Fibroblast of mammary gland (primary cell): ENCODE measurements around the gene CACNA1E.
"Not testable (repeated sequence)": the region's sequence is repeated elsewhere in the genome, so short reads cannot be mapped to it uniquely, and the experiment has no call there.

Source experiments
- DNase-seq: peaks from one replicate; pipeline ENCODE4 v3.0.0-alpha.2; 2010; ENCODE audit warnings: low read depth
- H3K4me3 ChIP-seq: 2 replicates; pipeline ENCODE4 v1.5.1; 2011; ENCODE audit warnings: low read depth, mild to moderate bottlenecking, low read length, moderate library complexity; ENCODE audit not compliant: control insufficient read depth
- CTCF ChIP-seq: conservative IDR thresholded peaks from 2 replicates; pipeline ENCODE4 v1.5.1; 2011; ENCODE audit warnings: low read depth, low read length, inconsistent platforms; ENCODE audit not compliant: control insufficient read depth, insufficient read depth

CACNA1E gene

DNA sequence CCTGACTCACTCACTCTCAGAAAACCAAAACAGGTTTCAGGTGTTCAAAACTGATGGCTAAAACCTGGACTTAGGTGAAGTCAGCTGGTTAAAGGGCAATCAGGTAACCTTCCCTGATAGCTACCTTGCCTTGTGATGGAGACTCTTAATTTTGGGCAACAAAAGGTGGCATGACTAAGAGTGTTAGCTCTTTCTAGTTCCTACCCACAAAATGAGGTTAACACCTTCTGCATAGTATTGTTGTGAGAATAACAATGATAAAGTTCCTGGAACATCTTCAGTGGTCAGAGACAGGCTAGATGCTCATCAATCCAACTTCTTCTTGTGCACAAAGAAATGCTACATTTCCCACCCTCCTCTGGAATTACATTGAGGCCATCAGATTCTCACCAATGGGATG lies 363.4 kb downstream of the CACNA1E start:
- H3K4me3 ChIP-seq: no peak overlapping the region
- no peak for TF ChIP-seq CTCF
- no peak for DNase-seq

- no peak overlapping the region for H3K4me3 ChIP-seq
- TF ChIP-seq CTCF: no peak
- no peak for DNase-seq
Measured at GRCh38 chr1:181849071-181849470, 365.8 kb downstream of the CACNA1E start.

DNA sequence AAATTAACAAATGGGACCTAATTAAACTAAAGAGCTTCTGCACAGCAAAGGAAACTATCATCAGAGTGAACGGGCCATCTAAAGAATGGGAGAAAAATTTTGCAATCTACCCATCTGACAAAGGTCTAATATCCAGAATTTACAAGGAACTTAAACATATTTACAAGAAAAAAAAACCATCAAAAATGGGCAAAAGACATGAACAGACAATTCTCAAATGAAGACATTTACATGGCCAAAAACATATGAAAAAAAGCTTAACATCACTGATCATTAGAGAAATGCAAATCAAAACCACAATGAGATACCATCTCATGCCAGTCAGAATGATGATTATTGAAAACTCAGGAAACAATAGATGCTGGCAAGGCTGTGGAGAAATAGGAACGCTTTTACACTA lies 370.9 kb downstream of the CACNA1E start:
- H3K4me3 ChIP-seq, DNase-seq: not testable (repeated sequence)

GRCh38 chr1:181855380-181855779 lies 372.1 kb downstream of the CACNA1E start:
- no peak for TF ChIP-seq CTCF
- H3K4me3 ChIP-seq: no peak overlapping the region
- no peak for DNase-seq
